HCT116 (cell line): ENCODE measurements around the gene ADD3. TPM values are rescaled to one million over a fixed set of nuclear protein-coding genes. Genes with fewer than 3 reads are reported as not detected.
A peak's percentile ranks its signal among the peaks of the same experiment; 100 is the strongest.

Source experiments
- ATAC-seq: fragments of 200-7000 bp; cut with Tn5 transposase; 2 replicates; pipeline ENCODE4 v1.9.1; 2020; ENCODE audit warnings: mild to moderate bottlenecking, moderate library complexity
- BruUV-seq: library from RNA; stranded (reverse); fragments of 400-500 nt; replicated peaks from 2 replicates; lab custom pipeline; 2021; lab: Mats Ljungman, UMichigan
- CTCF ChIA-PET: fragments of 300-600 bp; sonication (Branson Sonifier 250); formaldehyde crosslinking; loops from one replicate; lab custom pipeline; 2021; ENCODE audit warnings: antibody characterized with exemption; lab: Charles Lee
- POLR2A ChIA-PET: fragments of 300-600, 350-600 bp; sonication (Branson Sonifier 250); formaldehyde crosslinking; loops from one replicate; lab custom pipeline; 2021; ENCODE audit warnings: antibody characterized with exemption; lab: Charles Lee
- RAD21 ChIA-PET, 2 experiments: fragments of 300-600 bp; sonication (Branson Sonifier 250); formaldehyde crosslinking; loops; one replicate each; lab custom pipeline; 2023; ENCODE audit warnings: low total read pairs in 2 of 2; ENCODE audit not compliant: uncharacterized antibody in 2 of 2, unreplicated experiment in 2 of 2, low non-redundant PET in 1 of 2; lab: Charles Lee
- DNase-seq: peaks from one replicate; pipeline ENCODE4 v3.0.0-alpha.2; 2010; ENCODE audit warnings: low read depth, low spot score
- H2AFZ ChIP-seq: fragments of 200-600 bp; shearing (Covaris generic), sonication (generic); 2 replicates; pipeline ENCODE4 v1.6.1; 2017; ENCODE audit warnings: low read depth, mixed run types, mixed read lengths, antibody characterized with exemption, low read length; ENCODE audit not compliant: poor library complexity, severe bottlenecking
- H3K27ac ChIP-seq: 2 replicates; pipeline ENCODE4 v1.5.1; 2012; ENCODE audit warnings: low read depth, low read length
- H3K27me3 ChIP-seq: fragments of 200-600 bp; sonication (generic); 2 replicates; pipeline ENCODE4 v1.6.1; 2016; ENCODE audit warnings: mixed run types, low read length, mixed read lengths; ENCODE audit not compliant: insufficient read depth
- H3K36me3 ChIP-seq, 2 experiments: fragments of 200-500 bp in 1 of 2; fragments of 200-600 bp in 1 of 2; sonication (Bioruptor generic) in 1 of 2; sonication (generic) in 1 of 2; 2 replicates each; pipeline versions ENCODE4 v1.5.1 to v1.6.1; 2014 to 2016; ENCODE audit warnings: low read length in 2 of 2, inconsistent platforms in 1 of 2, mixed read lengths in 1 of 2, mixed run types in 1 of 2; ENCODE audit not compliant: insufficient read depth in 2 of 2, control insufficient read depth in 1 of 2
- H3K4me1 ChIP-seq, 2 experiments: fragments of 200-600 bp in 1 of 2; sonication (generic) in 1 of 2; 2 replicates each; pipeline versions ENCODE4 v1.5.1 to v1.6.1; 2012 to 2017; ENCODE audit warnings: low read length in 2 of 2, inconsistent platforms in 1 of 2, mild to moderate bottlenecking in 1 of 2, mixed read lengths in 1 of 2, mixed run types in 1 of 2, moderate library complexity in 1 of 2; ENCODE audit not compliant: insufficient read depth in 2 of 2, control insufficient read depth in 1 of 2
- H3K4me2 ChIP-seq: fragments of 200-600 bp; sonication (generic); 2 replicates; pipeline ENCODE4 v1.6.1; 2017; ENCODE audit warnings: mixed run types, low read length, mixed read lengths
- H3K4me3 ChIP-seq, 2 experiments: fragments of 200-600 bp in 1 of 2; sonication (generic) in 1 of 2; replicated peaks in 1 of 2; 2 replicates each; pipeline ENCODE4 v1.5.1; 2011 to 2016; ENCODE audit warnings: low read length in 2 of 2, control low read depth in 1 of 2, low read depth in 1 of 2, mild to moderate bottlenecking in 1 of 2, mixed read lengths in 1 of 2, mixed run types in 1 of 2
- H3K79me2 ChIP-seq: fragments of 200-600 bp; sonication (generic); 2 replicates; pipeline ENCODE4 v1.6.1; 2017; ENCODE audit warnings: mild to moderate bottlenecking, mixed run types, low read length, moderate library complexity, mixed read lengths; ENCODE audit not compliant: insufficient read depth
- H3K9ac ChIP-seq: fragments of 200-600 bp; sonication (generic); 2 replicates; pipeline ENCODE4 v1.6.1; 2016; ENCODE audit warnings: low read length, mixed read lengths
- H3K9me2 ChIP-seq: fragments of 200-600 bp; sonication (generic), shearing (Covaris generic); 2 replicates; pipeline ENCODE4 v1.6.1; 2017; ENCODE audit warnings: mixed run types, mild to moderate bottlenecking, moderate library complexity; ENCODE audit not compliant: insufficient read depth
- H3K9me3 ChIP-seq, 2 experiments: fragments of 200-500 bp in 1 of 2; fragments of 200-600 bp in 1 of 2; sonication (Bioruptor generic) in 1 of 2; sonication (generic) in 1 of 2; 2 replicates each; pipeline ENCODE4 v1.6.1; 2014 to 2017; ENCODE audit warnings: low read length in 2 of 2, mixed read lengths in 2 of 2, inconsistent platforms in 1 of 2, low read depth in 1 of 2, mild to moderate bottlenecking in 1 of 2, mixed run types in 1 of 2, moderate library complexity in 1 of 2; ENCODE audit not compliant: control insufficient read depth in 1 of 2, insufficient read depth in 1 of 2
- H4K20me1 ChIP-seq: fragments of 200-600 bp; sonication (generic), shearing (Covaris generic); 2 replicates; pipeline ENCODE4 v1.6.1; 2017; ENCODE audit warnings: mixed run types, mild to moderate bottlenecking, moderate library complexity; ENCODE audit not compliant: insufficient read depth
- CBX3 ChIP-seq: IDR thresholded peaks from 2 replicates; pipeline ENCODE4 v1.6.1; 2012; ENCODE audit warnings: low read depth
- CEBPB ChIP-seq: IDR thresholded peaks from 2 replicates; pipeline ENCODE4 v1.6.1; 2012; ENCODE audit warnings: low read depth
- EGR1 ChIP-seq: IDR thresholded peaks from 2 replicates; pipeline ENCODE4 v1.6.1; 2012; ENCODE audit warnings: low read depth
- ELF1 ChIP-seq: IDR thresholded peaks from 2 replicates; pipeline ENCODE4 v1.6.1; 2012; ENCODE audit warnings: low read depth, borderline replicate concordance
- JUND ChIP-seq: IDR thresholded peaks from 2 replicates; pipeline ENCODE4 v1.6.1; 2012
- MAX ChIP-seq: IDR thresholded peaks from 2 replicates; pipeline ENCODE4 v1.6.1; 2012
- POLR2A ChIP-seq: IDR thresholded peaks from 2 replicates; pipeline ENCODE4 v1.7.0; 2011; ENCODE audit warnings: borderline replicate concordance; ENCODE audit not compliant: insufficient read depth, insufficient read length; ENCODE audit errors: extremely low read depth
- POLR2AphosphoS5 ChIP-seq: IDR thresholded peaks from 2 replicates; pipeline ENCODE4 v1.6.1; 2011; ENCODE audit warnings: mild to moderate bottlenecking, low read depth, low read length, moderate library complexity
- RAD21 ChIP-seq: IDR thresholded peaks from 2 replicates; pipeline ENCODE4 v1.6.1; 2012; ENCODE audit warnings: low read depth, mild to moderate bottlenecking
- REST ChIP-seq: IDR thresholded peaks from 2 replicates; pipeline ENCODE4 v1.6.1; 2012; ENCODE audit warnings: low read depth
- SP1 ChIP-seq: IDR thresholded peaks from 2 replicates; pipeline ENCODE4 v1.6.1; 2012; ENCODE audit warnings: low read depth
- SRF ChIP-seq: IDR thresholded peaks from 2 replicates; pipeline ENCODE4 v1.6.1; 2012; ENCODE audit warnings: low read depth
- TCF7L2 ChIP-seq: IDR thresholded peaks from 2 replicates; pipeline ENCODE4 v1.7.0; 2011; ENCODE audit warnings: borderline replicate concordance, inconsistent platforms; ENCODE audit not compliant: insufficient read depth, insufficient read length; ENCODE audit errors: extremely low read depth
- ZBTB33 ChIP-seq: IDR thresholded peaks from 2 replicates; pipeline ENCODE4 v1.6.1; 2011; ENCODE audit warnings: mild to moderate bottlenecking, low read length, moderate library complexity; ENCODE audit not compliant: insufficient replicate concordance; ENCODE audit errors: extremely low read depth
- ZFX ChIP-seq: fragments of 450-650 bp; IDR thresholded peaks from 2 replicates; pipeline ENCODE4 v1.6.1; 2017
- intact Hi-C: fragments of 100-400 bp; cut with micrococcal nuclease; formaldehyde crosslinking; loops from 2 replicates; pipeline ENCODE4 v1.10.0; 2022
- total RNA-seq: library from RNA; stranded (reverse); gene quantifications from one replicate; pipeline ENCODE4 v1.2.1, GENCODE V29; 2021; ENCODE audit not compliant: unreplicated experiment

ADD3 gene
- total RNA-seq, 1 experiment from 2014 or later, result 41.1 TPM

- H3K9ac ChIP-seq, result no peak overlapping the region
- no peak overlapping the region for H3K27ac ChIP-seq
- no peak for DNase-seq
- ChIA-PET RAD21 (no interaction called here), CTCF (interaction anchor here (0.6 to 1.2 kb wide), 3 partner anchors 10 to 223 kb away, joined by 3 to 4 read pairs (median 3); no protein-coding TSS in a partner anchor), POLR2A (no interaction called here)
- no peak overlapping the region for H2AFZ ChIP-seq
- intact Hi-C loops, result no loop called here
- no peaks in the 10 kb centered on the region for H3K4me1 ChIP-seq
- no peaks in the 10 kb centered on the region for H3K79me2 ChIP-seq
- H3K36me3 ChIP-seq, result 0 out of 4 replicates have a peak, but pooled peaks cover 0 to 2% of the 10 kb centered on the region in 2 experiments
- no peaks in the 10 kb centered on the region for H3K9me2 ChIP-seq
- peak; percentile 61 for ATAC-seq
- no TSS peak for BruUV-seq
- no peak overlapping the region for H3K4me2 ChIP-seq
- no peaks in the 10 kb centered on the region for H3K27me3 ChIP-seq
- H4K20me1 ChIP-seq, result no peaks in the 10 kb centered on the region
- no peaks in the 10 kb centered on the region for H3K9me3 ChIP-seq
- TF ChIP-seq SRF (no peak), TCF7L2 (no peak), REST (no peak)
- TF ChIP-seq, all 23 proteins: peak for 0
- no peak overlapping the region for H3K4me3 ChIP-seq
These were observed 100.1 kb downstream of the ADD3 start for GRCh38 chr10:110107887-110108286.

- ATAC-seq, result no peak
- Histone ChIP-seq H3K27me3 (no peaks in the 10 kb centered on the region), H2AFZ (no peak overlapping the region), H3K79me2 (no peaks in the 10 kb centered on the region), H3K4me3 (no peak overlapping the region), H4K20me1 (no peaks in the 10 kb centered on the region), H3K9me2 (no peaks in the 10 kb centered on the region), H3K36me3 (0 out of 4 replicates have a peak, but pooled peaks cover 0 to 2% of the 10 kb centered on the region in 2 experiments), H3K4me2 (no peak overlapping the region), H3K27ac (no peak overlapping the region), H3K9ac (no peak overlapping the region), H3K4me1 (no peaks in the 10 kb centered on the region), H3K9me3 (no peaks in the 10 kb centered on the region)
- intact Hi-C loops, result no loop called here
- ChIA-PET POLR2A (no interaction called here), RAD21 (no interaction called here), CTCF (no interaction called here)
- DNase-seq, result no peak
- BruUV-seq, result no TSS peak
- TF ChIP-seq SRF, result no peak
- no peak for TF ChIP-seq SP1
- no peak for TF ChIP-seq ZBTB33
- TF ChIP-seq JUND, result no peak
- no peak for TF ChIP-seq ZFX
- no peak for TF ChIP-seq RAD21
- no peak for TF ChIP-seq MAX
- TF ChIP-seq POLR2AphosphoS5, result no peak
- TF ChIP-seq ELF1, result no peak
- TF ChIP-seq CEBPB, result no peak
- no peak for TF ChIP-seq CBX3
- TF ChIP-seq EGR1, result no peak
- no peak for TF ChIP-seq POLR2A
- TF ChIP-seq TCF7L2, result no peak
These were observed 101.7 kb downstream of the ADD3 start for GRCh38 chr10:110109511-110109910.
